ENCODE results near the gene ARHGEF19.

ARHGEF19 gene

DNA sequence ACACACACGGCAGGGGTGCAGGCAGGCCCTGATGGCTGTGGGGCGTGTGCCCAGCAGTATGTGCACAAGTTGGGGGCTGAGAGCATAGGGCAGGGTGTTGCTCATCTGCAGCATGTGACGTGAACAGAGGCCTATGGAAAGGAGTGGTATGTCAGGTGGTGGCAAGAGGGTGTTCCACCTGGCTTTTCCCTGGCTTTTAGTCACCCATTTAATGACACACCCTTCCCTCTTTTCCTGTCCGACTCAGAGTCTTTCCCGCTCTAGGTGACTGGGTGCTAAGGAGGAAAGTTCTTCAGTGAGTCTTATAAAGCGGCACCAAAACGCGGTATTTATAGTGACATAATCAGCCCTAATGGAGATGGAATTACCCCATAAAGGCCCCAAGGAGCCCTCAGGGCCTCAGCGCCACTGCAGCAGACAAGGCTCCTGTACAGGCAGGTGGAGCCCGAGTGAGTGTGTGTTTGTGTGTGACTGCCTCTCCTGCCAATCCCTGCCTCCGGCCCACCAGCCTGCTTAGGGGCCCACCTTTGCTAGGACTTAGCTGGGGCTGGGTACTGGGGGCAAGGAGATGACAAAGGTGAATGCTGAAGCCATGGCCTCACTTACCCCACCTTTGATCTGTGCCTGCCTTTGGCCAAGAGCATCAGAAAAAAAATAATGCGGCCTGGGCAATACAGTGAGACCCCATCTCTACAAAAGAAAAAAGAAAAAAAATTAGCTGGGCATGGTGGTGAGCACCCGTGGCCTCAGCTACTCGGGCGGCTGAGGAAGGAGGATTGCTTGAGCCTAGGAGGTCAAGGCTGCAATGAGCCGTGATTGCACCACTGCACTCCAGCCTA, 53.2 kb downstream of the ARHGEF19 start:
- DNase-seq (ENCODE audit: low spot score) = no peak

DNA sequence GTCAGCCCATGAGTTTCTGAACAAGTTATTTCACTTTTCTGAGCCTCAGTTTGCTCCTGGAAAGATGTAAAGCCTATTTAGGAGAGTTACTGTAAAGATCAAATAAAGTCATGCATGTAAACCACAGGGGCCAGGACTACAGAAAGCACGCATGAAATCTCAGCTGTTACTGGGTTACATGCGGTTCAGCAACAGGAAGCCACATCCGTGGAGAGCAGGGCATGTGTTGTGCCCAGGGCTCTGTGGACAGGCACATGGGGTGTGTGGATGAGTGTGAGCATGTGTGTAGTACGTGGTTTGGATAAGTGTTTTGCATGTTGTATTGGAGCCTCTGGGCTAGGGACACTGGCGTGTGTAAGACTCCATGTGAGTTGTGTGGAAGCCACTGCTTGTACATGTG, 54.4 kb downstream of the ARHGEF19 start:
- no peaks in the 10 kb centered on the region for H3K27me3 ChIP-seq (ENCODE audit: control insufficient read depth in 3 of 3, insufficient read depth in 3 of 3, low read depth in 1 of 3, low read length in 3 of 3)
- no peak overlapping the region for H2BK12ac ChIP-seq (ENCODE audit: low read length)
- H3K4me2 ChIP-seq (ENCODE audit: insufficient read depth, low read length, poor library complexity, severe bottlenecking) = no peak overlapping the region
- no peak overlapping the region for H3K4ac ChIP-seq (ENCODE audit: low read length)
- H3K36me3 ChIP-seq (replicated peaks in 1 of 2; ENCODE audit: control insufficient read depth in 2 of 2, insufficient read depth in 2 of 2, low read length in 2 of 2) = no peaks in the 10 kb centered on the region
- no peak overlapping the region for H3K4me3 ChIP-seq (ENCODE audit: low read length in 2 of 2)
- H4K8ac ChIP-seq (ENCODE audit: low read depth, low read length) = no peak overlapping the region
- no peak overlapping the region for H2AK5ac ChIP-seq (ENCODE audit: low read depth, low read length)
- H4K91ac ChIP-seq (ENCODE audit: low read depth, low read length, poor library complexity) = no peak overlapping the region
- H2BK120ac ChIP-seq (ENCODE audit: low read depth, low read length) = no peak overlapping the region
- no CpG with 5 or more reads among the region's 5 CpGs for WGBS, 2 donors (ENCODE audit: extremely low coverage in 2 of 2, insufficient read length in 2 of 2, insufficient replicate concordance in 1 of 2)
- no peak overlapping the region for H2AFZ ChIP-seq (ENCODE audit: low read length)
- DNase-seq (ENCODE audit: low spot score) = no peak
- H3K79me1 ChIP-seq (ENCODE audit: low read depth, low read length) = peaks cover 6% of the 10 kb centered on the region
- no peak overlapping the region for H2BK5ac ChIP-seq (ENCODE audit: low read length)
- no peak overlapping the region for H3K27ac ChIP-seq (replicated peaks; ENCODE audit: low read length)
- H2BK15ac ChIP-seq (ENCODE audit: low read length) = peak overlapping the region; percentile 93
- H3K4me1 ChIP-seq (ENCODE audit: control insufficient read depth in 2 of 2, insufficient read depth in 1 of 2, low read depth in 1 of 2, low read length in 2 of 2) = peaks cover 26 to 29% of the 10 kb centered on the region in 2 donors
- H3K14ac ChIP-seq (ENCODE audit: low read length) = no peak overlapping the region
- H3K9me3 ChIP-seq (replicated peaks in 1 of 2; ENCODE audit: control insufficient read depth in 2 of 2, insufficient read depth in 1 of 2, low read depth in 1 of 2, low read length in 2 of 2) = peaks cover 0 to 2% of the 10 kb centered on the region in 2 donors
- H3K23ac ChIP-seq (ENCODE audit: low read depth, low read length, poor library complexity) = no peak overlapping the region
- H3K9ac ChIP-seq (ENCODE audit: low read depth, low read length, poor library complexity) = no peak overlapping the region
- H3K18ac ChIP-seq (ENCODE audit: low read length) = peak overlapping the region; percentile 15

More for the DNA sequence above, 53.2 kb downstream of the ARHGEF19 start:
- Histone ChIP-seq H2BK5ac (ENCODE audit: low read length) (peak overlapping the region; percentile 62), H3K9me3 (replicated peaks in 1 of 2; ENCODE audit: control insufficient read depth in 2 of 2, insufficient read depth in 1 of 2, low read depth in 1 of 2, low read length in 2 of 2) (peaks cover 0 to 2% of the 10 kb centered on the region in 2 donors), H3K4me3 (ENCODE audit: low read length in 2 of 2) (peak overlapping the region in 1 of 2 donors; percentile 64), H3K23ac (ENCODE audit: low read depth, low read length, poor library complexity) (no peak overlapping the region), H3K9ac (ENCODE audit: low read depth, low read length, poor library complexity) (no peak overlapping the region), H3K79me1 (ENCODE audit: low read depth, low read length) (peaks cover 3% of the 10 kb centered on the region), H3K36me3 (replicated peaks in 1 of 2; ENCODE audit: control insufficient read depth in 2 of 2, insufficient read depth in 2 of 2, low read length in 2 of 2) (no peaks in the 10 kb centered on the region), H3K4me1 (ENCODE audit: control insufficient read depth in 2 of 2, insufficient read depth in 1 of 2, low read depth in 1 of 2, low read length in 2 of 2) (peaks cover 17 to 22% of the 10 kb centered on the region in 2 donors), H4K8ac (ENCODE audit: low read depth, low read length) (no peak overlapping the region), H3K14ac (ENCODE audit: low read length) (no peak overlapping the region), H2BK12ac (ENCODE audit: low read length) (peak overlapping the region; percentile 64), H2AK5ac (ENCODE audit: low read depth, low read length) (peak overlapping the region; percentile 66), H3K27me3 (ENCODE audit: control insufficient read depth in 3 of 3, insufficient read depth in 3 of 3, low read depth in 1 of 3, low read length in 3 of 3) (no peaks in the 10 kb centered on the region), H4K91ac (ENCODE audit: low read depth, low read length, poor library complexity) (no peak overlapping the region), H2BK120ac (ENCODE audit: low read depth, low read length) (no peak overlapping the region), H3K4me2 (ENCODE audit: insufficient read depth, low read length, poor library complexity, severe bottlenecking) (no peak overlapping the region), H2BK15ac (ENCODE audit: low read length) (peak overlapping the region; percentile 30), H3K18ac (ENCODE audit: low read length) (peak overlapping the region; percentile 78), H3K27ac (replicated peaks; ENCODE audit: low read length) (no peak overlapping the region), H2AFZ (ENCODE audit: low read length) (no peak overlapping the region), H3K4ac (ENCODE audit: low read length) (no peak overlapping the region)
- no CpG with 5 or more reads among the region's 16 CpGs for WGBS, 2 donors (ENCODE audit: extremely low coverage in 2 of 2, insufficient read length in 2 of 2, insufficient replicate concordance in 1 of 2)

DNA sequence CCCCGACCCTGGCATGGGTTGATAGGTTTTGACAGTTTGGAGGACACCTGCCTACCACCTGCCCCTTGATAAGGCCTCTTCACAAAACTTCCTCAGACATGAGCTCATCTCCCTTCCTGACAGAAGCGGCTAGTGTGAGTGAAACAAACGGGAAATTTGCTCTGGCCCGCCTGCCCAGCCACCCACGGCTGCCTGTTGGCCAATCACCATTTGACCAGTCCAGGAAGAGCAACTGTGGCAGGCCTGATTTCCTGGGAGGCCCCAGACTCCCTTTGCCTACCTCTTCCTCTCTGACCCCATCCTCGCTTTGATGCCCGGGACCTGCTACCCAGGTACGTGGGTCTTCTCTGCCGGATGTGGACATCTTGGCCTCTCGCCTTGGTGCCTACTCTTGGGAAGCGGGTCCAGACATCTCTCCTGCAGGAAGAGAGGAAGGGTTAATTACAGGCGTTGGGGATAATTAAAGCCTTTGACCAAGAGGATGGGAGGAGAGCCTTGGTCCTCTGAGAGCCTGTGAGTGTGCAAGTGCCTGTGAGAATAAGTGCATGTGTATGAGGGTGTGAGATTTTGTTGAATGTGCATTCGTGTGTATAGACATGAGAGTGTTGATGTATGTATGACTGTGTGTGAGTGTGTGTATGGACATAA, 55.5 kb downstream of the ARHGEF19 start:
- no peak overlapping the region for H3K4ac ChIP-seq (ENCODE audit: low read length)
- H2BK12ac ChIP-seq (ENCODE audit: low read length) = peak overlapping the region; percentile 67
- H3K27ac ChIP-seq (replicated peaks; ENCODE audit: low read length) = no peak overlapping the region
- peaks cover 0 to 2% of the 10 kb centered on the region in 2 donors for H3K9me3 ChIP-seq (replicated peaks in 1 of 2; ENCODE audit: control insufficient read depth in 2 of 2, insufficient read depth in 1 of 2, low read depth in 1 of 2, low read length in 2 of 2)
- peak overlapping the region; percentile 79 for H2BK15ac ChIP-seq (ENCODE audit: low read length)
- WGBS, 2 donors (ENCODE audit: extremely low coverage in 2 of 2, insufficient read length in 2 of 2, insufficient replicate concordance in 1 of 2) = 100% methylated on average over 1 of the region's 13 CpGs; no CpG with 5 or more reads in 1 of the 2 donors
- H3K4me3 ChIP-seq (ENCODE audit: low read length in 2 of 2) = no peak overlapping the region
- H3K27me3 ChIP-seq (ENCODE audit: control insufficient read depth in 3 of 3, insufficient read depth in 3 of 3, low read depth in 1 of 3, low read length in 3 of 3) = no peaks in the 10 kb centered on the region
- no peak overlapping the region for H3K4me2 ChIP-seq (ENCODE audit: insufficient read depth, low read length, poor library complexity, severe bottlenecking)
- H4K8ac ChIP-seq (ENCODE audit: low read depth, low read length) = no peak overlapping the region
- H2BK5ac ChIP-seq (ENCODE audit: low read length) = no peak overlapping the region
- H4K91ac ChIP-seq (ENCODE audit: low read depth, low read length, poor library complexity) = peak overlapping the region; percentile 49
- no peak overlapping the region for H3K9ac ChIP-seq (ENCODE audit: low read depth, low read length, poor library complexity)
- H3K4me1 ChIP-seq (ENCODE audit: control insufficient read depth in 2 of 2, insufficient read depth in 1 of 2, low read depth in 1 of 2, low read length in 2 of 2) = peaks cover 32 to 34% of the 10 kb centered on the region in 2 donors
- peak overlapping the region; percentile 6 for H2AFZ ChIP-seq (ENCODE audit: low read length)
- H3K79me1 ChIP-seq (ENCODE audit: low read depth, low read length) = peaks cover 7% of the 10 kb centered on the region
- H3K14ac ChIP-seq (ENCODE audit: low read length) = no peak overlapping the region
- DNase-seq (ENCODE audit: low spot score) = no peak
- peak overlapping the region; percentile 76 for H3K18ac ChIP-seq (ENCODE audit: low read length)
- no peaks in the 10 kb centered on the region for H3K36me3 ChIP-seq (replicated peaks in 1 of 2; ENCODE audit: control insufficient read depth in 2 of 2, insufficient read depth in 2 of 2, low read length in 2 of 2)
- no peak overlapping the region for H2BK120ac ChIP-seq (ENCODE audit: low read depth, low read length)
- H3K23ac ChIP-seq (ENCODE audit: low read depth, low read length, poor library complexity) = peak overlapping the region; percentile 8
- no peak overlapping the region for H2AK5ac ChIP-seq (ENCODE audit: low read depth, low read length)

Measured in neuronal stem cell (in vitro differentiated cells).